GM12891 (cell line): ENCODE data around the gene QSOX2.

Experiments
- DNase-seq: peaks from one replicate; pipeline ENCODE4 v3.0.0; 2011; ENCODE audit warnings: low spot score; ENCODE audit not compliant: insufficient read length
- FAIRE-seq: peaks from 2 replicates; lab custom pipeline; 2011; peaks lifted over from hg19 to GRCh38; lab: Jason Lieb, UNC
- PAX5 ChIP-seq: IDR thresholded peaks from 2 replicates; pipeline ENCODE4 v1.6.1; 2011; ENCODE audit warnings: low read length, moderate library complexity, mild to moderate bottlenecking; ENCODE audit not compliant: insufficient read depth, severe bottlenecking
- POLR2A ChIP-seq: IDR thresholded peaks from 2 replicates; pipeline ENCODE4 v1.6.1; 2011; ENCODE audit warnings: low read depth, low read length, control low read depth
- POLR2AphosphoS5 ChIP-seq: IDR thresholded peaks from 2 replicates; pipeline ENCODE4 v1.6.1; 2011; ENCODE audit warnings: low read depth, low read length, control low read depth
- POU2F2 ChIP-seq: IDR thresholded peaks from 2 replicates; pipeline ENCODE4 v1.6.1; 2011; ENCODE audit warnings: low read depth, mild to moderate bottlenecking, control low read depth, low read length, moderate library complexity
- SPI1 ChIP-seq: IDR thresholded peaks from 2 replicates; pipeline ENCODE4 v1.6.1; 2011; ENCODE audit warnings: low read depth, low read length, control low read depth
- TAF1 ChIP-seq: IDR thresholded peaks from 2 replicates; pipeline ENCODE4 v1.6.1; 2011; ENCODE audit warnings: low read depth, low read length, control low read depth

QSOX2 gene

GRCh38 chr9:136244122-136244968 lies 1.3 kb downstream of the QSOX2 start:
- DNase-seq (peak; percentile 58), FAIRE-seq (peak; percentile 99)
- TF ChIP-seq PAX5, result no peak
- TF ChIP-seq POU2F2, result peak; percentile 26; the same call in 1 of the 2 replicates
- peak; percentile 34; the same call in 1 of the 2 replicates for TF ChIP-seq SPI1
- peak; percentile 18; the same call in 1 of the 2 replicates for TF ChIP-seq TAF1
- peak; percentile 29; the same call in 1 of the 2 replicates for TF ChIP-seq POLR2A
- TF ChIP-seq POLR2AphosphoS5, result no peak

DNA sequence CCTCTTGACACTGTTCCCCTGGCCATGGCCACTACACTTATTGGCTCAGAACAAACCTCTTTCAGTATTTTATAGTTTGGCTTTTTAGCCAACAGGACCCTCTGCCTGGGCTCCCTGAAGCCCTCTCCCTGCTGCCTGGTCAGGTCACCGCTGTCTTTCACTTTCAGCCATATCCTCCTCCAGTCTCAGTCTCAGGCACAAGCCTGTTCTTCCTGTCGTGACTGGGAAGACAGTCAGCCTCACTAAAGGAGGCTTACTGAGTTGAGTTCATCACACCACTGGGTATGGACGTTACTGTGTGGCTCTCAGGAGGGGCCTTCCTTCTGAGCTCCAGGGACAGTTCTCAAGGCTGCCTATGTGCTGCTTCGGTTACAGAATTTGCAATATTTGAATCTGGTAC lies 2.0 kb downstream of the QSOX2 start:
- DNase-seq, result no peak
- TF ChIP-seq SPI1 (no peak), PAX5 (no peak), POLR2AphosphoS5 (no peak), TAF1 (no peak), POLR2A (no peak), POU2F2 (no peak)
- FAIRE-seq, result peak; percentile 90

GRCh38 chr9:136242918-136243525 lies 2.6 kb downstream of the QSOX2 start:
- FAIRE-seq (peak; percentile 67), DNase-seq (no peak)
- TF ChIP-seq POLR2AphosphoS5 (no peak), POLR2A (no peak), TAF1 (no peak), POU2F2 (no peak), SPI1 (no peak), PAX5 (no peak)

DNA sequence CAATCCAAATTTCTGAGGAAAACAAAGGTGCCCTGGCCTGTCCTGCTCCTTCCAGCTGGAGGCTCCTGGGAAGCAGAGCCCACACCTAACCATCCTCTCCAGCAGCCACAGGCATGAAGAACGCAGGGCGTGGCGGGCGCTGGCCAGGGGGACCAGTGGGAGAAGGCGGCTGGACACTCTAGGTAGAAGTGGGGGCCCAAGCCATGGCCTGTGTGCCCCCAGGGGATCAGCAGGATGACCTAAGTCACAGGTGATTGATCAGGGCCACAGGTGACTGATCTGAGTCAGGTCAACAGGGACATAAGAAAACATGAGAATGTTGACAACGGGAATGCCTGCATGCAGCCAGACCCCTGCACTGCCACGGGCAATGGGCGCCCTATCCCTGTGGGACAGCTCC lies 3.4 kb downstream of the QSOX2 start:
- TF ChIP-seq SPI1 (no peak), POU2F2 (no peak), PAX5 (no peak), POLR2A (no peak), TAF1 (no peak), POLR2AphosphoS5 (no peak)
- DNase-seq, result no peak
- FAIRE-seq, result no peak

GRCh38 chr9:136241542-136241941 lies 4.1 kb downstream of the QSOX2 start:
- TF ChIP-seq POU2F2, result no peak
- no peak for TF ChIP-seq PAX5
- TF ChIP-seq SPI1, result no peak
- no peak for TF ChIP-seq POLR2A
- TF ChIP-seq POLR2AphosphoS5, result no peak
- no peak for TF ChIP-seq TAF1

GRCh38 chr9:136240941-136241340 lies 4.7 kb downstream of the QSOX2 start:
- FAIRE-seq, result no peak
- DNase-seq, result no peak
- TF ChIP-seq POLR2A (no peak), POU2F2 (no peak), PAX5 (no peak), POLR2AphosphoS5 (no peak), TAF1 (no peak), SPI1 (no peak)

More at GRCh38 chr9:136241542-136241941, 4.1 kb downstream of the QSOX2 start:
- FAIRE-seq (no peak), DNase-seq (no peak)

DNA sequence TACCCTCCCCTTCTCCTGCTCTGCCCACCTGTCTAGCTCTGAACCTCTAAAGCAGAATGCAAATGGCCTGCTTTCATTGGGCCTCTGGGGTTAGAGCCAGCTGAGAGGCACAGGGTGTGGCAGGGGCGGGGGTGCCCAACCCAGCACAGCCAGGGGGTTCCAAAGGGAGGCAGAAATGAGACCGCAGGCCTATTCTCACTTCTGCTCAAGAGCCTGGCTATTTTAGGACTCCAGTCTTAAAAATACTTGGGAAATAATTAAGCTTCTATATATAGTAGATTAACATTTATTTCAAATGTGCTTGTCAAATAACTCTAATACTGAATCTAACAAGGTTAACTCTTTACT lies 5.7 kb downstream of the QSOX2 start:
- no peak for DNase-seq
- TF ChIP-seq PAX5, result no peak
- TF ChIP-seq SPI1, result peak; percentile 76
- FAIRE-seq, result no peak

DNA sequence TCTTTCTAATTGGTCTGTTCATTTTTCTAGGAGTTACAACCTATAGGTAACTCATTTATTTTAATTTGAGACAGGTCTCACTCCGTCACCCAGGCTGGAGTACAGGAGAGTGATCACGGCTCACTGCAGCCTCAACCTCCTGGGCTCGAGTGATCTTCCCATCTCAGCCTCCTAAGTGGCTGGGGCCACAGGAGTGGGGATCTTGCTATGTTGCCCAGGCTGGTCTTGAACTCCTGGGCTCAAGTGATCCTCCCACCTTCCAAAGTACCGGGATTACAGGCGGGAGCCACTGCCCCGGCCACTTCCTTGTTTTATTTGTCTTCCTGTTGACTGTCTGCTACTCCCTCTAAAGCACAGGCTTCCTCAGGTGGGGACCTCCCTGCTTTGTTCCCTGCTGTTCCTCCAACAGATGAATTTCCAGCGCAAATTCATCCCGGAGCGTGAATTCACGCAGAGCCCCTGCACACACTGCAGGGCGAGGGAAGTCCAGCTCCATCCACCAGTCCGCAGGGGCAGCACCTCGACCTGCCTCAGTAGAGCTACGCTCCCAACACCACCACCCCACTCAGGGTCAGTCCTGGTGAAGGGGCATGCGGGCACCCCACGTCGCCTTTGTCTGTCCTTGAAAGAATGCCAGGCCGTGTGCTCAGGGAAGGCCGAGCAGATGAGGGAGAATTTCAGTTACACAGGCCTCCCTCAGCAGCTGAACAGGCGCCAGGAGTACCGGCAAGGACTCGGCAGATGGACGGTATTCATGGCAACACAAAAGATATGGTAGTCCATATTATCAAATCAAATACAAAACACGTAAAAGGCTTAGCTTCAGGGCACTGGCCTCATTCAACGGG lies 6.3 kb downstream of the QSOX2 start:
- peak; percentile 43 for FAIRE-seq

DNA sequence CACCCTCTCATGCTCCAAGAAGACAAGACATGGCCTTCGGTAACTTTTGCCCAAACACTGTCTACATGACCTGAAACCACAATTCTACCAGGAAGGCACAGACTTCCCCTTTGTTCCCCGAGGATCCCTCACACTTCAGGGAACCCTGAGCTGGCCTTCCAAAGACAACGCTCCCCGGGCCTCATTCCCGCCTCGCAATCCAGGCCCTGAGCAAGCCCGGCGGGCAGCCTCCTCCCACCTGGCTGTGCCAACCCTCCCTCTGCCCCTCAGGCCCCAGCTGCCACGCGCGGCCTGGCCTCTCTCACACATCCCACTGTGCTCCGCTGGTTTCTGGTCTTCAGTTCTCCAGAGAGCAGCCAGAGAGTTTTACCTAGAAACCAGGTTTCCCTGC lies 7.3 kb downstream of the QSOX2 start:
- TF ChIP-seq POU2F2 (no peak), POLR2AphosphoS5 (no peak), POLR2A (no peak), PAX5 (no peak), SPI1 (no peak), TAF1 (no peak)
- FAIRE-seq (peak; percentile 67), DNase-seq (no peak)

More for the DNA sequence above, 6.3 kb downstream of the QSOX2 start:
- no peak for DNase-seq
- TF ChIP-seq POLR2A (no peak), PAX5 (no peak)
